CD4-positive, alpha-beta T cell treated with Interleukin-15 for 1 hour (primary cell): Measurements from ENCODE around the gene TJP1.

Source experiments
- DNase-seq: peaks from one replicate; pipeline ENCODE4 v3.0.0-alpha.2; 2020

TJP1 gene

GRCh38 chr15:29822100-29822683, at the start of gene TJP1:
TSS of gene TJP1 (minus strand) at chr15:29822468. CDS start at chr15:29822028, 440 bp downstream.
- no peak for DNase-seq

- DNase-seq: no peak
Observed at GRCh38 chr15:29871401-29871800, 49.1 kb upstream of the TJP1 start.

- no peak for DNase-seq
Observed at GRCh38 chr15:29870495-29871151, 48.4 kb upstream of the TJP1 start.

- DNase-seq: no peak
Observed at GRCh38 chr15:29867241-29868000, 45.2 kb upstream of the TJP1 start.

GRCh38 chr15:29866337-29866736, 44.1 kb upstream of the TJP1 start:
- no peak for DNase-seq

GRCh38 chr15:29864501-29864900, 42.2 kb upstream of the TJP1 start:
- DNase-seq: no peak

- no peak for DNase-seq
Observed at GRCh38 chr15:29863438-29863837, 41.2 kb upstream of the TJP1 start.

GRCh38 chr15:29862271-29862670, 40.0 kb upstream of the TJP1 start:
- no peak for DNase-seq

GRCh38 chr15:29860872-29861271, 38.6 kb upstream of the TJP1 start:
- DNase-seq: no peak

GRCh38 chr15:29859973-29860715, 37.9 kb upstream of the TJP1 start:
- no peak for DNase-seq

- DNase-seq: no peak
Observed at GRCh38 chr15:29859293-29859692, 37.0 kb upstream of the TJP1 start.

GRCh38 chr15:29857221-29857789, 35.0 kb upstream of the TJP1 start:
- DNase-seq: no peak

- DNase-seq: no peak
Observed at GRCh38 chr15:29854413-29854812, 32.1 kb upstream of the TJP1 start.

- DNase-seq: no peak
Observed at GRCh38 chr15:29853211-29853987, 31.1 kb upstream of the TJP1 start.

- DNase-seq: no peak
Observed at GRCh38 chr15:29852201-29852600, 29.9 kb upstream of the TJP1 start.

GRCh38 chr15:29849716-29850115, 27.4 kb upstream of the TJP1 start:
- no peak for DNase-seq

- DNase-seq: no peak
Observed at GRCh38 chr15:29849218-29849617, 26.9 kb upstream of the TJP1 start.

GRCh38 chr15:29844290-29844903, 22.1 kb upstream of the TJP1 start:
- DNase-seq: no peak

GRCh38 chr15:29842290-29842689, 20.0 kb upstream of the TJP1 start:
- no peak for DNase-seq

- no peak for DNase-seq
Observed at GRCh38 chr15:29840926-29841325, 18.7 kb upstream of the TJP1 start.

- no peak for DNase-seq
Observed at GRCh38 chr15:29840054-29840453, 17.8 kb upstream of the TJP1 start.
